GM21423 (cell line): ENCODE measurements around the gene MBP.
"Not testable (repeated sequence)": the region's sequence is repeated elsewhere in the genome, so short reads cannot be mapped to it uniquely, and the experiment has no call there.

Experiments
- ATAC-seq: cut with Tn5 transposase; IDR thresholded peaks from one replicate; pipeline ENCODE4 v1.9.1; 2021; ENCODE audit warnings: mild to moderate bottlenecking, moderate library complexity; ENCODE audit not compliant: unreplicated experiment

MBP gene

GRCh38 chr18:76992226-76993084 is 140.1 kb downstream of the MBP start:
- ATAC-seq = no peak

GRCh38 chr18:76991021-76991688 is 141.4 kb downstream of the MBP start:
- ATAC-seq = no peak

GRCh38 chr18:76990343-76991020 is 142.1 kb downstream of the MBP start:
- not testable (repeated sequence) for ATAC-seq

GRCh38 chr18:76989647-76990190 is 142.9 kb downstream of the MBP start:
- ATAC-seq = no peak

- no peak for ATAC-seq
Measured at GRCh38 chr18:76988827-76989646, 143.5 kb downstream of the MBP start.

GRCh38 chr18:76988031-76988826 is 144.4 kb downstream of the MBP start:
- ATAC-seq = no peak

DNA sequence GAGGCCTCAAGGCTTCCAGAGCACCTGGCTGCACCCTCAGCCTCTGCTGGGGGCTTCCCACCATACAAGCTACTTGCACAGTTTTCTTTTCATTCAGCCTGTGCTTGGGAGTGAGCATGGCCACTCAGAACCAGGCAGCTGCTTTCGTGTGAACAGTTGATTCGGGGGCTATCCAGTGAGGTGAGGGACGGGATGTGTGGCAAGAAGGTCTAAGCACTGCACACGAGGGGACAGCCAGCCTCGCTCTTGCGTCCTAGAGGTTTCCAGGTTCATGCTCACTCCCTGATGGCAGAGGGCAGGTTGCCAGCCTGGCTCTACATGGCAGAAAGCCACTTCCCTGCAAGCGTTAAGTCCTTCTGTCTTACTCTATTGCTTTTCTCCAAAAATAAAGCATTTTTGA is 146.2 kb downstream of the MBP start:
- no peak for ATAC-seq

GRCh38 chr18:76985951-76986236 is 146.7 kb downstream of the MBP start:
- no peak for ATAC-seq

GRCh38 chr18:76985156-76985950 is 147.2 kb downstream of the MBP start:
- ATAC-seq = no peak

DNA sequence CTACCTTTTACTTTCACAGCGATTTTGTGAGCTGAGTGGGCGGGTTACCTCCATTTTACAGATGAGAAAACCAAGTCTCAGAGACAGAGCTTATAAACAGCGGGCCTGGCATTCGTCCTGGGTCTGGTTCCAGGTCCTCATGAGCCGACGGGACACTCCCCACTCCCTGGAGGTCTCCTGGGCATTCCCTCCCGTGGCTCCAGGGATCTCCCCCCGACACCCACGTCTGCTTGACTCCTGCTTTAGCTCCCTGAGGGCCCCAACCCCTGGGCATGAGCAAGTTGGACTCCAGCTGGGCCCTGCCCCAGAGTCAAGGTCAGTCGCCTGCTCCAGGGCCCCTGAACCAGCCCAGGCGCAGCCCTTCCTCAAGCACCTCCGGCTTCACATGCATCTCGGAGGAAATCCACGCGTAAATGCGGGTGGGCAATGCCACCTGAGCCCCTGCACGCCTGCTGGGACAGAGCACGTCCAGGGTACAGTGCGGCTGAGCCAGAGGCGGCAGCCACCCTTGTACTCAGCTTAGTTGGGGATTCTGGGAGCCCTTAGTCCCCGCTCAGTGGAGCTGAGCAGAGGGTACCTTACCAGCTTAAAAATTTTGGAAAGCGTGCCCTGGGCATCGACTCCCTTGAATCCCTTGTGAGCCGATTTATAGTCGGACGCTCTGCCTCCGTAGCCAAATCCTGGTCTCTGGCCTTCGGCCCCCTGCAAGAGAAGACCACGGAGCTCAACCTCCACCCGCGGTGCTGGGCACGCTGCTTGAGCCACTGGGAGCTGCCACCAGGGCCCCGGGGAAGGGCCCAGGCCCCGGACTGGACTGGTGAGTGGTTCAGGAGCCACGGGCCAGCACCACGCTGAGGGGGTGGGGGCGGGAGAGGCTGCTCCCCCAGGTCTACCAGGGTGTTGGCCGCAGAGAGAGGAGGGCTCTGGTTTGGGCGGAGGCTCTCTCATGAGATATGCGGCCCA is 148.1 kb downstream of the MBP start:
- ATAC-seq = no peak

GRCh38 chr18:76983613-76984051 is 149.0 kb downstream of the MBP start:
- ATAC-seq = no peak

GRCh38 chr18:76982841-76983583 is 149.6 kb downstream of the MBP start:
- peak; percentile 69 for ATAC-seq

DNA sequence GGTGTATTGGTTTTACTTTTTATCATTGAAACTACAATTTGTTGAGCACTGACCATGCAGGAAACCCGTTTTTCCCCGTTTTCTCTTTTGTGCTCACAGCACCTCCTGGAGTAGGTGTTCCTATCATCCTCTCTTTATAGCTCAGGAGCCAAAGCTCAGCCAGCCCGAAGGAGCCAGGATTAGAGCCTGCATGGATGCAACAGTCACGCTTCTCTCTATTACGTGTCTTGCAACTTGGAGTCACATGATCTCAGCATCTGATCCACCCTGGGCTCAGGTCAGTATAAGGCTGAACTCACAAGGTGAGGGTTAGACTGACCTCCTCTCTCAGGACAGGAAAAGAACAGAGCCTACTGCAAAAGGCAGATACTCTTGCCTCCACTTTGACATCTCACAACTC is 150.5 kb downstream of the MBP start:
- ATAC-seq = no peak

DNA sequence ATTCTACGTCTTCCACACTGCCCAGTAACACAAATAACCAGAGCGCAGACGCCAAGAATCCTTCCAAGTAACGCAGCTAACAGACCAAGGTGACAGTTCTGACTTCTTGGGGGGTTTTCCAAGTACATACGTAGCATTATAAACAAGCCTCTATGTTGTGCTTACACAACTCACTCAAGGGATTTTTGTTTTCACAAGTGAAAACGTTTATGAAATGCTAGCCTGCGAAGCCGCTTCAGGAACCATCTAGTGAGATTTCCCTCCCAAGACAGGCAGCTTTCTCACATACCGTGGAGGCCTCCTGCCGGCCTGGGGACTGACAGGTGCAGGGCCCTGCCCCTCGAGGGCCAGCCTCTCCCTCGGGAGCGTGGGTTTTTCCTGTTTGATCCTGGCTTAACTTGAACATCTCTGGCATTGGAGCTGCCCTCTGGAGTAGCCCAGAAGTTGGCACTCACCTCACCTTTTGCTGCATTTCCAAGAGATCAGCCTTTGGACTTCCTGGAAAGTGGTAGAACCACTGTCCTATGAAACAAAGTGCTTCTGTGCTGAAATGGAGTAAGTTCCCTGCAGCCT is 151.1 kb downstream of the MBP start:
- peak; percentile 36 for ATAC-seq

DNA sequence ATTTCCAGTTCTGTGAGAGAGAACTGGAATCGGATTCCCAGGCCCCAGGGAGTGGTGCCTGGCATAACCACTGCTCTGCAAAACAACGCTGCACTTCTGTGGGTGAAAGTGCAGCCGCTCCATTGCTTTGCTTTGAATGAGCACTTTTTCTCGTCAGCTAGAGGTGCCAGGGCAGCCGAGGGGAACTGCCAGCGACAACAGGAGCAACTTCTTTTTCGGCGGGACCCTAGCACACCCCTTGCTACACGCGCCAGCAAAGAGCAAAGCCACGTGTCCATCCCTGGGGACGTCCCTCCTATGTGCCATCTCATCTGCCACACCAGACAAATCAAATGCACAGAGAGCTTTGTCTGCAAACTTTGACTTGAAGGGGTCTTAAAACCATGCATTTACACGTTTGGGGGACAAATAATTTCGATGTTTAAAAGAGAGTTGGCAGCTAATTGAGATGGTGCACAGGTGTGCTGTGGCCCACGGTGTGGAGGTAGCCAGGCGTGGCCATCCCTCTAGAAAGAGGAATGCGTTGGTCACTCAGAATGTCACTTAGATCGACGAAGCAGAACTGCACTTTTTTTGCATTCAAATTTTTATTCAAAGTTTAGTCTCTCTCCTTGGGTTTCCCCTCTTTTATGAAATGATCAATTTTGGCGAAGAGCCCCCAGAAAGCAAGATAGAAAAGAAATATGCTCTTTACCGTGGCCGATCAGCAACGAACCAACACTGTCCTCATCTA is 151.8 kb downstream of the MBP start:
- peak; percentile 32 for ATAC-seq

- no peak for ATAC-seq
Measured at GRCh38 chr18:76979906-76980305, 152.7 kb downstream of the MBP start.
